Colon (tissue), 2 donors: ENCODE results near the gene ANXA1.

Experiments used
- FAIRE-seq: peaks from 2 replicates; lab custom pipeline; 2012; peaks lifted over from hg19 to GRCh38; lab: Jason Lieb, UNC
- donor health status: control.
- donor health status: control.

ANXA1 gene

DNA sequence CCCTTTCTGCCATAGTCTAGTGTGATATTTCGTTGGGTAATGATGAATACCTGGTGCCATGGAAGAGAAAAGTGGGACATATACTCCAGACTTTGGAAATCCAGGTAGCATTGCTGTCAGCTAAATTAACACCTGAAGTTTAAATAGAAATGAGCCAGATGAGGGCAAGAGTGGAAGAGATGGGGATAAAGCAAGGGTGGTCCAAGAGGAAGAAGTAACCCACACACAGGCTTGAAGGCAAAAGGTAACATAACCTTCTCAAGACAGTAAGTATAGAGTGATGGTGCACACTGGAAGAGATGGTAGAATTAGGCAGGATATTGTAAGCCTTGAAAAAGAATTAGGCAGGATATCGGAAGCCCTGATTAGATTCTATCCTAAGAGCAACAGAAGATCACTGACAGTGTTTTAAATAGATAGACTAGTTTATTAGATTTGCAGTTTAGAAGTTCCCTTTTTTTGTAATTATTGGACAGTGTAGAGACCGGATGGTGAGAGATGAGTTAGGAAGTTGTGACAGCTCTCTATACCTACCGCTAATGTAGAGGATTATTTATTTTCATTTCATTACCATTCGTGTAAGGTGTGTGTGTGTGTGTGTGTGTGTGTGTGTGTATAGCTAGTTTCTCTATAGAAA is 16.8 kb downstream of the ANXA1 start:
- FAIRE-seq: no peak

- peak; percentile 33 for FAIRE-seq
Observed at GRCh38 chr9:73170185-73170957, 18.7 kb downstream of the ANXA1 start.

GRCh38 chr9:73172901-73173215 is 21.2 kb downstream of the ANXA1 start:
- no peak for FAIRE-seq

DNA sequence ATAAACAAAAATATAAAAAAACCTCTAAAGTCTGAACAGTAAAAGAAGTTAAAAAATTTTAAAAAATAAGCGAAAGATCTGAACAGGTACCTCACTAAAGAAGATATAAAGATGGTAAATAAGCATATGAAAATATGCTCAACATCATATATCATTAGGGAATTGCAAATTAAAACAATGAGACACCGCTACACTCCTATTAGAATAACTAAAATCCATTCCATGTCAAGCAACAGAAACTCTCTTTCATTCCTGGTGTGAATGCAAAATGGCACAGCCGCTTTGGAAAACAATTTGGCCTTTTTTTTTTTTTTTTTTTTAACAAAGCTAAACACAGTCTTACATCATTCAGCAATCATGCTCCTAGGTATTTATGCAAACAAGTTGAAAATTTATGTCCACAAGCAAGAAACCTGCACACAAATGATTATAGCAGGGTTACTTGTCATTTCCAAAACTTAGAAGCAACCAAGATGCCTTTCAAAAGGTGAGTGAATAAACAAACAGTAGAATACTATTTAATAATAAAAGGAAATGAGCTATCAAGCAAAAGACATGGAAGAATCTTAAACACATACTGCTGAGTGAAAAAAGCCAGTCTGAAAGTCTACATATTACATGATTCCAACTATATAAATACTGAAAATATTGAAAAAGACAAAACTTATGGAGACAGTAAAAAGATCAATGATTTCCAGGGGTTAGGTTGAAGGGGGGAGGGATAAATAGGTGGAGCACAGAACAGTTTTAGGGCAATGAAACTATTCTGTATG is 22.1 kb downstream of the ANXA1 start:
- no peak for FAIRE-seq

GRCh38 chr9:73174330-73174980 is 22.8 kb downstream of the ANXA1 start:
- no peak for FAIRE-seq

GRCh38 chr9:73176450-73176875 is 24.8 kb downstream of the ANXA1 start:
- no peak for FAIRE-seq

GRCh38 chr9:73178044-73178443 is 26.4 kb downstream of the ANXA1 start:
- FAIRE-seq: no peak

DNA sequence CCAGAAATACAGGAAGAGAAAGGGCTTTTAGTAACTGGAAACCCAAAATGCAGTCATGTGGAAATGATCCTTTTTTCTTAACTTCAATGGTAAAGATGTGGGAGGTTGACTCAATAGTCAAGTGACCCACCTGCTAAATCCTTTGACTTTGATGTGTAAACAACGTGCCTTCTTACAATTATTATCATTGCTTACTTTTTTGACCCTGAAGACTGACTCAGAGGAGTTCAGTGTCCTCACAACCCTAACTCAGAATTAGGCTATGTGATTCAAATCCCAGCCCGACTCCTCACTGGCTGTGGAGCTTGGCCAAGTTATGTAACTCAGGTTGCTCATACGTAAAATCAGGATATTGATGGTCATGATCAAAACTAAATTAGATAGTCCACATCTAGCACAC is 27.9 kb downstream of the ANXA1 start:
- no peak for FAIRE-seq

DNA sequence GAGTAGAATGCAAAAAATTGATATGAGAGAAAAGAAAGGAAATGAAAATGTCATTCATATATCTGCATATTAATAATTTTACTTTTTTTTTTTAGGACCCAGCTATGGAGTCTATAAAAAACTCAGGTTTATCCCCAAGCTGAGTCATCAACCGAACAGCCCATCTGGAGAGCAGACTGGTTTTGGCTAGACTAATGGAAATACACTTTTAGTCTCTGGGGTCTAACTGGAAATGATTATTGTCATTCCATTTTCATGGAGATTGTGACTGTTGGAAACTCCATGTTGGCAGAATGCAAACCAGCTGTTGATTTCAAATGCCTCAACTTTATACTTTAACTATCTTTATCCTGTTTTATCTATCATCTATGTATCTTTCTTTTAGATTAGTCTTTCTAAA is 28.7 kb downstream of the ANXA1 start:
- no peak for FAIRE-seq

DNA sequence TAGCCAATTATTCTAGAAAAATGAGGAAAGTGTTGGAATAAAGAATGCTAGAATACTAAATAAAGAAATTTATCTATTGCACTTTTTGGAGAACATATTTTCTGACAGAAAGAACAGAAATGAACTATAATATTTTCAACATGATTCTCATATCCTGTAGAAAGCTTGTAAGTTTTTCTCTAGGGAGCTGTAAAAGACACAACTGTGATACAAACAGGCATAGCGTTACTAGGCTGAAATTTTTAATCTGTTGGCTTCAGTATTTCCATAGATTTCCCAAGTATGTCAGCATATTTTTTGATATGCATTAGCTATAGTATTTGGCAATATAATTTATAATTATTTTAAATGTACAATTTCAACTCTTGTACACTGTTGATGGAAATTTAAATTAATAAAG is 31.3 kb downstream of the ANXA1 start:
- peak; percentile 36 for FAIRE-seq

GRCh38 chr9:73183428-73183827 is 31.8 kb downstream of the ANXA1 start:
- no peak for FAIRE-seq

DNA sequence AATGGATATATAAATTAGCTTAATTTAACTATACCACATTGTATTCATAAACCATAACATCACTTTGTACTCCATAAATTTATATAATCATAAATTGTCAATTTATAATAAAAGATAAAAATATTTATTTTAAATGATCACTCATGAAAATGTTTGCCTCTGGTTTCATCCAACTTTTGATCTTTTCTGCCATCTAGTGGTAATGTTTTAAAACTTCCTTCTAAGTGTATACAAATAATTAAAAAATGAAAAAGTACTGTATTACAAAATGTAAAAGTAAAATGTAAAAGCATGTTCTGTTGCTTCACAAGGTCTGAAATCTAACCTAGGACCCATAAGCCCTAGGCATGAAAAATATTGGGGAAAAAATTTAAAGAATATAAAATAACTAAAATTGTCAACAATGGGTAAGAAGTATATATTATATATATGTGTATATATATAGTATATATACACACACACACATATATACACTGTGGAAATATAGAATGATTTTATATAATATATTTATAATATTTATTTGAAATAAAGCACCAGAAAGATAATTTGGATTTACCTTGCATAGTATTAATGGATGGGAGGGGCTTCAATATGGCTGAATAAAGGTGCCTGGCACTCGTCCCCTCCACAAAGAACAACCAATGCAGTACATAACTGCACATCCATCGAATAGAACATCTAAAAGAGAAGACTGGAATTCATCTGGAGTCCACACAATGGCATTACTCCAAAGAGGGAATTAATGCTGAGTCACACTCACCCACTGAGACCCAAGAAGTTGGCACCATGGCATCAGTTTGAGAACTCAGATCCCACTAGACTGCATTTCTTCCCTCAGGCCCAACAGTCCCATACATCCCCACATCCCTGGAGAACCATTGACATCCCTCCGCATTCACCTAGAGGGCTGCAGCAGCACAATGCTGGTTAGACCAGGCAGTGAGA is 32.5 kb downstream of the ANXA1 start:
- FAIRE-seq: peak; percentile 99

DNA sequence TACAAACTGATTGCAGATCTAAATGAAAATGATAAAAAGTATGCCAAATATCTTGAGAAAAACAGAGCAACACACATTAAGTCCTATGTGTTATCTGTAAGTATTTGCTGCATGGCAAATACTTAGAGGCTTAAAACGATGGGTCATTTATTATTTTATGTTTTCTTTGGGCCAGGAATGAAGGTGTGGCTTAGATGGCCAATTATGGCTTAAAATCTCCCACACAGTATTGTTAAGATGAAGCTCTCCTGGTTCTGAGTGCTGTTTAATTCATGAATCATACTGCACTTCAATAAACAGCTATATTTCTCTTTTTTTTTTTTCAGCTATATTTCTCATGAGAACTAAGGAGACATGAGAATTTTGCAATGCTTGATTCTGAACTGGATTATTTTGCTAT is 39.4 kb downstream of the ANXA1 start:
- FAIRE-seq: peak; percentile 10

DNA sequence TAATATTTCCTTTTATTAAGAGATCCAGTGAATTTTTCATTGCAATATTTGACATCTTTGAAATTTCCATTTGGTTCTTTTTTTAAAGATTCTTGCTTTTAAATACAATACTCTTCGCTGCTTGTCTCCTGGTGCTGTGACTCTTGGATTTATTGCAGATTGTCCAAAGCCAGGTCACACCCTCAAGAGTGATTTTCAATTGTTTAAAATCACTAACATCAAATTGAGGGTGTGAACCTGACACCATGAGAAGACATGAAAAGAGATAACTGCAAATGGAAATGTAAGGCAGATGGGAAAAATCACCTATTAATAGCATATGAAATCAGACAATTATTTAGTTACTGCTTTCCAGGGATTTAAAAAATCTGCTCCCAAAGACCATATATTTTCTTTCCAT is 42.6 kb downstream of the ANXA1 start:
- no peak for FAIRE-seq

- no peak for FAIRE-seq
Observed at GRCh38 chr9:73199448-73199847, 47.8 kb downstream of the ANXA1 start.

DNA sequence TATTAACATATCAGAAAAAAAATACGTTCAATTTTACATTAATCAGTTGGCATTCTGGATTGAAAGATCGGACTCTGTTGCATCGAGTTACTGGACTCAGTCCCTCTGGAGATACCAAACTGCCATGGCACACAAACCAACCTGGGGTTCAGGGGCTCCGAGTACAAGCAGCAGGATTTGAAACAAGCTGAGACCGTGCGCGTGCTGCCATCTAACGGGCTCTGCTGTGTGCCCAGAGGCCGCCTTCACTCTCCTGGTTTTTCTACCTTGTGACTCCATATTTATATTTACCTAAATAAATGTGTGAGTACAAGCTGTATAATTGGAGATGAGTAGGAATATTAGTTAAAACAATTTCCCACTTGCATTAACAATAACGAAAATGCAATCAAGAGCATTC is 48.2 kb downstream of the ANXA1 start:
- no peak for FAIRE-seq

DNA sequence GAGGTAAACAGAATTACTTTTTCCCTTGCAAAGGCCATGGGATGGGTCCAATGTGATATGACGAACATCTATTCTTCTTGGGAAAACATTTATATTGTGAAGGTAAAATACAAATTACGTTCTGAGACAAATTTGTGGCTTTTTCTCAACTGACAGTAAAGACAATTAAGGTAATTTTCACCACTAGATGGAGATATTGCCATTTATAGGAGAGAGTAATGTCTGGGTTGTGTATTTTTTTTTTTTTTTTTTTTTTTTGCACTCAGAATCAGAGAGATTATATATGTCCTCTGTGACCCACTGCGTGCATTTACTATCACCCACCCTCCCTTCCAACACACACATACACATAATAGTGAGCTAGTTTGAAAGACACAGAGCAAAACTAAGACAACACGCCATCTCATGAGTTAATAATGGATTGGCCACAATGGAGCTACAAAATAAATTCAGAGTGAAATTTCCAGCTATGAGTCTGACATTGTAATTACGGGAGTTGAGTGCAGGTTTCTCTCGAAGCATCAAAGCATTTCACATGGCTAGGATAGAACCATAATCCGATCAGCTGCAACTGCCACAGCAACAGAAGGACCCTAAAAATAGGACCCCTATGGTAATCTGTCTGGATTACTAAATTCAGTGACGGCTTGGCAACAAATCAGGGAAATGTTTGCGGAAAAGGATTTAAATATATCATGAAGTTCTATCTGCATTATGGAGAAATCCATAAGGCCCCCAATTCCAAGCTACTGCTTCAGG is 49.2 kb downstream of the ANXA1 start:
- FAIRE-seq: no peak

- FAIRE-seq: no peak
Observed at GRCh38 chr9:73202980-73203379, 51.3 kb downstream of the ANXA1 start.

- FAIRE-seq: no peak
Observed at GRCh38 chr9:73204936-73205335, 53.3 kb downstream of the ANXA1 start.

DNA sequence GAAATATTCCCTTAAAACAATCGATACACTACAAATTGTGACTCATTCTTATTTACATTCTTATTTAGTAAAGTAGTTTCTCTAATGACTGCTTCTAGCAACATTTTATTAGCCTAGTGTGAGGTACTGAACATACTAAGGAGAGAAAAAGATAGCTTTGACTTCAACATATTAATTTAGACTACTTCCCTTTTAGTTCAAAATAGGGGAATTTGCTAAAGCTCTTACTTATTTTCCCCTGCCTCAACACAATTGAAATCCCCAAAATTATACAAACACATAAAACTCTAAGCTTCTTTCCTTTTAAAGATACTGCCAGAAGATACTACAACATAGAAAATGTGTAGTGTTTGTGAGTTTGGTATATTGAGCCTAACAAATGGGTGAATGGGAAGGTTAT is 55.2 kb downstream of the ANXA1 start:
- no peak for FAIRE-seq
